ENCODE results near the gene ALOX12B.
"Not testable (repeated sequence)": the region's sequence is repeated elsewhere in the genome, so short reads cannot be mapped to it uniquely, and the experiment has no call there.

The ALOX12B gene

DNA sequence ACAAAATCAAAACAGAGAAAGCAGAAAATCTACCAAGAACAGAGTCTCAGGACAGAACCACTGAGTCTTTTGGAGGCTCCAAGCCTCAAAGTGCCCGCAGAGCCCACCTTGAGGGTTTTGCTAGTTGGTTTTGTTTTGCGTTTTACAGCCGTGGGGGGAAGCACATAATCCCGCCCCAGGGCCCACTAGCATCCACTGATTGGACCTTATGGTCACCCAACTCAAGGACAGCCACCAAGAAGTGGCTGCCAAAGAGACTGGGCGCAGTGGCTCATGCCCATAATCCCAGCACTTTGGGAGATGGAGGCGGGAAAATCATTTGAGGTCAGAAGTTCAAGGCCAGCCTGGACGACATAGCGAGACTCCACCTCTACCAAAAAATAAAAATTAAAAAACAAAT lies 38.8 kb downstream of the ALOX12B start:
- no peak for FAIRE-seq
- DNase-seq (ENCODE audit: extremely low spot score, insufficient read length, low read depth): no peak

GRCh38 chr17:8048236-8048635 lies 39.3 kb downstream of the ALOX12B start:
- no peak for FAIRE-seq
- DNase-seq (ENCODE audit: extremely low spot score, insufficient read length, low read depth): no peak

- no peak for DNase-seq (ENCODE audit: extremely low spot score, insufficient read length, low read depth)
- no peak for FAIRE-seq
Observed at GRCh38 chr17:8047769-8048110, 39.8 kb downstream of the ALOX12B start.

GRCh38 chr17:8046929-8047768 lies 40.4 kb downstream of the ALOX12B start:
- FAIRE-seq: no peak

DNA sequence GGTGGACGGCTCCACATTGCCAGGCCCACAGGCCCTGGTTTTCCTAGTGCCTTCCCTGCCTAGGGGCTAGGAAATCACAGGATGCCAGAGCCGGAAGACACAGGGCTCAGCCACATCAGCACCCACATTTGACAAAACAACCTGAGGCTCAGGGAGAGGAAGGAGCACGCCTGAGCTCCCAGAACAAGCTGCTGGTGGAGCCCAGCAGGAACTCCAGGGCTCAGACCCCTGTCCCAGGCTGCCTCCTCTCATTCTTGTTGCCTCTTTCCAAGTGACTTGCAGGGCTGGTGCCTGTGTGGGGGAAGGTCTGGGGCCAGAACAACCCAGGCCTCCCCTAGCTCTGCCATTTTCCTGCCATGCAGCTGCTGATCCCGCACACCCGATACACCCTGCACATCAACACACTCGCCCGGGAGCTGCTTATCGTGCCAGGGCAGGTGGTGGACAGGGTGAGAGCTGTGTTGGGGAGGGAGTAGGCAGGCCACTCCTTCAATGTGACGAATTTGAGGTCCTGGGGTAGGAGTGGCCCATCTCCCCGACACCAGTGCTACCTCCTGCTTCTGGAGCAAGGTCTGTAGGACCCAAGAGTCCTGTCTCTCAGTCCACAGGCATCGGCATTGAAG lies 41.1 kb downstream of the ALOX12B start:
- no peak for FAIRE-seq

More at GRCh38 chr17:8046929-8047768, 40.4 kb downstream of the ALOX12B start:
- no peak for DNase-seq (ENCODE audit: extremely low spot score, insufficient read length, low read depth)

DNA sequence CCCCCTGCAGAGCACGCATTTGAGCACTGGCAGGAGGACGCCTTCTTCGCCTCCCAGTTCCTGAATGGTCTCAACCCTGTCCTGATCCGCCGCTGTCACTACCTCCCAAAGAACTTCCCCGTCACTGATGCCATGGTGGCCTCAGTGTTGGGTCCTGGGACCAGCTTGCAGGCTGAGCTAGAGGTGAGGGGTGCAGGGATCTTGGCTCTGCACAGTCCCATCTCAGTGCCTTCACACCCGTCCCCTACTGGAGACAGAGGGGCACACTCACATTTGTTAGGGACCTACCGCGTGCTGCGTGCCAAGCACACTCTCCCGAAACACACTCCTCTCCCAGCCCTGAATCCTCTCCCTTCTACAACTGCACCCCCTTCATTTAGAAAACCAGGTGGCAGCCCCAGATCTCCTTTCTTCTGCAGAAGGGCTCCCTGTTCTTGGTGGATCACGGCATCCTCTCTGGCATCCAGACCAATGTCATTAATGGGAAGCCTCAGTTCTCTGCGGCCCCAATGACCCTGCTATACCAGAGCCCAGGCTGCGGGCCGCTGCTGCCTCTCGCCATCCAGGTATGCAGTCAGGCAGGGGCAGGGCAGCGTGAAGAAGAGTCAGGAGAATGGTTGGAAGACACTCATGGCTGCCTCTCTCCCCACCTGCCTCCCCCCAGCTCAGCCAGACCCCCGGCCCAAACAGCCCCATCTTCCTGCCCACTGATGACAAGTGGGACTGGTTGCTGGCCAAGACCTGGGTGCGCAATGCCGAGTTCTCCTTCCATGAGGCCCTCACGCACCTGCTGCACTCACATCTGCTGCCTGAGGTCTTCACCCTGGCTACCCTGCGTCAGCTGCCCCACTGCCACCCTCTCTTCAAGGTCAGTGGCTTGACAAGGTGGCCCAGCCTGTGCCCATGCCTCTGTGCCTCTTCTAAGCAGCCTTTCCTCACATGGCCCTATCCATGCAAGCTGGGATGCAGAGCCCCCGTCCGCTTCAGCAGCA lies 42.4 kb downstream of the ALOX12B start:
- FAIRE-seq (no peak), DNase-seq (ENCODE audit: extremely low spot score, insufficient read length, low read depth) (no peak)

More for the DNA sequence above, 41.1 kb downstream of the ALOX12B start:
- no peak for DNase-seq (ENCODE audit: extremely low spot score, insufficient read length, low read depth)

GRCh38 chr17:8041979-8042378 lies 45.5 kb downstream of the ALOX12B start:
- no peak for DNase-seq (ENCODE audit: extremely low spot score, insufficient read length, low read depth)
- no peak for FAIRE-seq

DNA sequence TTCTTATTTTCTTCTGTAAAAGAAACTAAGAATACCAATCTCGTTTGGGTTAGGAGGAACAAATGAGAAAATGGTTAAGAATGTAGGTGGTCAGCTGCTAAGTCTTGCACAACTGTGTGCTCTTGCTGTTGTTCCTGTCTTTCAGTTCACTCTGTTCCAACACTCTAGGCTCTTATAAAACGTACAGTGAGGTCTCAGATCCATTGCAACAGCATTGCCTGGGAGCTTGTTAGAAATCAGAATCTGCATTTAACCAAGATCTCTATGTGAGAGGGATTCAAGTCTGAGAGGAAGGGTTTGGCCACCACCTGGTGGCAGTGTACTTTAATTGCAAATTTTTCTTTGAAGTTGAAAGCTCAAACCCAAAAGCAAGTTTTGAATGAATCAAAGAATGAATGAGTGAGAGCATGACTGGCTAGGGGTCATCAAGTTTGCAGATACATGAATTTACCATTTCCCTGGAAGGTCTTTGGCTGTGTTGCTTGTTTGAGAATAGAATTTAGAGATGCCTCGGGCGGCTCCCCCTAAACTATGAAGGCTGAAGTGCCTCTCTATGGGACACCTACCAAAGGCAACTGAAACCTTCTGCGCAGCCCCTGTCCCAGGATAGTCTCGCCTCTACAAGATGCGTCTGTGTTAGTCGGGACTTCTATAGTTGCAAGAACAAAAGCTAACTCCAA lies 46.1 kb downstream of the ALOX12B start:
- DNase-seq (ENCODE audit: extremely low spot score, insufficient read length, low read depth): no peak
- peak; percentile 55 for FAIRE-seq

- FAIRE-seq: no peak
- DNase-seq (ENCODE audit: extremely low spot score, insufficient read length, low read depth): no peak
Observed at GRCh38 chr17:8039611-8040168, 47.8 kb downstream of the ALOX12B start.

GRCh38 chr17:8038954-8039610 lies 48.4 kb downstream of the ALOX12B start, which contains the start of gene ALOX15B:
ALOX15B (plus strand) TSS chr17:8039059; CDS start chr17:8039156, 97 bp downstream.
- no peak for DNase-seq (ENCODE audit: extremely low spot score, insufficient read length, low read depth)
- FAIRE-seq: no peak

DNA sequence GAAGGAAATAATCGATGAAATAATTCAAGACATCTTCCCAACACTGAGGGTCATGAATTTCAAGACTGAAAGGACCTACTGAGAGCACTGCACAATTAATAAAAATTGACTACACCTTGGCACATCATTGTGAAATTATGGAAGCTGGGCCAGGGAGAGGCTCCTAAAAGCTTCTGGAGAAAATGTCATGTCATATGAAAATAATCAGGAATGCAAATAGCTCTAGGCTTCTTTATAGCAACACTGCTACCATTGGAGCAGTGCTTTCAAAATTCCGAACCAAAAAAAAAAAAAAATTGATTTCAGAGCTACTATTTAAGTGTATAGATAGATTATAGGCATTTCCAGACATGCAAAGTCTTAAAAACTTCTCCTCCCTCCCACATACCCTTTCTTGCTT lies 55.1 kb downstream of the ALOX12B start:
- FAIRE-seq (no peak), DNase-seq (ENCODE audit: extremely low spot score, insufficient read length, low read depth) (no peak)

DNA sequence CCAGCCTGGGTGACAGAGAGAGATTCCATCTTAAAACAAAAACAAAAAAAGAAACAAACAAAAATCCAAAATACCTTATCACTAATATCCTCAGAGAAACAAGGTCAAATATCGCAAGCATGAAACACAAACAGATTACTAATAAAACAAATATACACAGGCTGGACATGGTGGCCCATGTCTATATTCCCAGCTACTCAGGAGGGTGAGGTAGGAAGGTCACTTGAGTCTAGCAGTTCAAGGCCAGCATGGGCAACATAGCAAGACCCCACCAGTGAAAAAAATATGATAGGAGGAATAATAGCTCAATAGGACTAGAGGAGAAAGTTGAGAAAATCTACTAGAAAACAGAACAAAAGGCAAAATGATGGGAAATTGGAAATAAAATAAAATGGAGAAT lies 55.6 kb downstream of the ALOX12B start:
- FAIRE-seq (no peak), DNase-seq (ENCODE audit: extremely low spot score, insufficient read length, low read depth) (no peak)

DNA sequence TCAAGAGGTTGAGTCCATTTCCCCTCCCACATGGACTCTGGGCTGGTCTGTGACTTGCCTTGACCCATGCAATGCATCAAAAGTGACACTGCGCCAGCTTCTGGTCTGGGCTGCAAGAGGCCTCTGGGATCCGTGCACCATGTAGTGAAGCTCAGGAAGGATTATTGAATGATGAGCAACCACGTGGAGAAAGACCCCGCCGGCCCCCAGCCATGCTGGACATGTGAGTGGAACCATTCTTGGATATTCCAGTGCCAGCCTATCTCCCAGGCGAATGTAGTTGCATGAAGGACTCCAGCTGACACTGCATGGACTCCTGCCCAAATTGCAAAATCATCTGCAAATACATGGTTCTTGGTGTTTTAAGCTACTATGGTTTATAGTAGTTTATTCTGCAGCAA lies 56.3 kb downstream of the ALOX12B start:
- no peak for DNase-seq (ENCODE audit: extremely low spot score, insufficient read length, low read depth)
- FAIRE-seq: no peak

GRCh38 chr17:8029121-8029520 lies 58.4 kb downstream of the ALOX12B start:
- FAIRE-seq (no peak), DNase-seq (ENCODE audit: extremely low spot score, insufficient read length, low read depth) (no peak)

GRCh38 chr17:8025176-8025911 lies 62.2 kb downstream of the ALOX12B start:
- no peak for FAIRE-seq
- no peak for DNase-seq (ENCODE audit: extremely low spot score, insufficient read length, low read depth)

GRCh38 chr17:8024161-8024560 lies 63.4 kb downstream of the ALOX12B start:
- not testable (repeated sequence) for FAIRE-seq; DNase-seq (ENCODE audit: extremely low spot score, insufficient read length, low read depth)

Measured in GM18507 (cell line).